Right atrium auricular region (tissue), 2 donors: ENCODE data around the gene DNM1L. TPM values are rescaled to one million over a fixed set of nuclear protein-coding genes. Genes with fewer than 3 reads are reported as not detected.

ENCODE experiments used
- DNase-seq: peaks from one replicate; pipeline ENCODE4 v3.0.0-alpha.2; 2019; ENCODE audit warnings: low spot score
- H3K27ac ChIP-seq, 2 donors: fragments of 200-600 bp; sonication (generic); 1 replicate in 1 of 2; 2 replicates in 1 of 2; pipeline ENCODE4 v1.5.1; 2016 to 2019
- H3K27me3 ChIP-seq, 2 donors: fragments of 200-600 bp; sonication (generic); one replicate each; pipeline versions ENCODE4 v1.5.1 to v1.6.0; 2017 to 2019
- H3K36me3 ChIP-seq: fragments of 200-600 bp; sonication (generic); one replicate; pipeline ENCODE4 v1.5.1; 2016
- H3K4me1 ChIP-seq, 2 donors: fragments of 200-600 bp; sonication (generic); one replicate each; pipeline versions ENCODE4 v1.5.1 to v1.6.0; 2017 to 2019
- H3K4me3 ChIP-seq, 2 donors: fragments of 200-600 bp; sonication (generic); 1 replicate in 1 of 2; 2 replicates in 1 of 2; pipeline ENCODE4 v1.5.1; 2017 to 2019; ENCODE audit warnings: mild to moderate bottlenecking in 1 of 2, moderate library complexity in 1 of 2
- H3K9me3 ChIP-seq, 2 donors: fragments of 200-600 bp; sonication (generic); one replicate each; pipeline ENCODE4 v1.5.1; 2019
- total RNA-seq, 2 donors: library from RNA; depleted of rRNA; stranded (reverse); fragments of >200 nt; gene quantifications; one replicate each; pipeline ENCODE4 v1.1.0, GENCODE V29; 2016
- TF ChIP-seq, protein P1 (sequence below), 2 donors: fragments of 200-600 bp; sonication (generic); IDR thresholded peaks; one replicate each; pipeline ENCODE4 v1.5.1; 2019; ENCODE audit warnings: antibody characterized with exemption in 2 of 2

DNM1L gene
- total RNA-seq, 2 donors from 2014 or later = 33.6 to 51.1 TPM

DNA sequence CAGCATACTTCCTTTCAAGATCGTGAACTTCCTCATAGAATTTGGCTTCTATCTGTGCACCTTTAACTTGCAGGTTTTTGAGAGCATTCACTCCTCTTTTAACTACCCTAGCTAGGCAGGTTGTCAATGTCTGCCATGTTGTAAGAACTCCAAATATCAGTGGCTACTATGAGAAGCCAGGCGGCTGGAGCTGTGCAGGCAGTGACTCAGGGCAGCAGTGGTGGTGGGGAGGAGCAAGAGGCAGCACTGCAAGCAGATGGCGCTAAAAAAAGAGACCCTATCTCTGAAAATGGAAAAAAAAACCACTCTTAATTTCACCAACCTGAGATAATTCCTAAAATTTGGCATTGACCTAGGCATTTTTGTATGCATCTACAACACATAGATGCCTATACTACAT lies 48.1 kb downstream of the DNM1L start:
- Histone ChIP-seq H3K27ac (no peak overlapping the region), H3K4me3 (no peak overlapping the region), H3K4me1 (no peaks in the 10 kb centered on the region), H3K27me3 (no peaks in the 10 kb centered on the region), H3K36me3 (peaks cover 50% of the 10 kb centered on the region), H3K9me3 (no peaks in the 10 kb centered on the region)
- no peak for DNase-seq
- TF ChIP-seq, protein P1, sequence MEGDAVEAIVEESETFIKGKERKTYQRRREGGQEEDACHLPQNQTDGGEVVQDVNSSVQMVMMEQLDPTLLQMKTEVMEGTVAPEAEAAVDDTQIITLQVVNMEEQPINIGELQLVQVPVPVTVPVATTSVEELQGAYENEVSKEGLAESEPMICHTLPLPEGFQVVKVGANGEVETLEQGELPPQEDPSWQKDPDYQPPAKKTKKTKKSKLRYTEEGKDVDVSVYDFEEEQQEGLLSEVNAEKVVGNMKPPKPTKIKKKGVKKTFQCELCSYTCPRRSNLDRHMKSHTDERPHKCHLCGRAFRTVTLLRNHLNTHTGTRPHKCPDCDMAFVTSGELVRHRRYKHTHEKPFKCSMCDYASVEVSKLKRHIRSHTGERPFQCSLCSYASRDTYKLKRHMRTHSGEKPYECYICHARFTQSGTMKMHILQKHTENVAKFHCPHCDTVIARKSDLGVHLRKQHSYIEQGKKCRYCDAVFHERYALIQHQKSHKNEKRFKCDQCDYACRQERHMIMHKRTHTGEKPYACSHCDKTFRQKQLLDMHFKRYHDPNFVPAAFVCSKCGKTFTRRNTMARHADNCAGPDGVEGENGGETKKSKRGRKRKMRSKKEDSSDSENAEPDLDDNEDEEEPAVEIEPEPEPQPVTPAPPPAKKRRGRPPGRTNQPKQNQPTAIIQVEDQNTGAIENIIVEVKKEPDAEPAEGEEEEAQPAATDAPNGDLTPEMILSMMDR (IDR thresholded peaks at IDR 0.05) = no peak

DNA sequence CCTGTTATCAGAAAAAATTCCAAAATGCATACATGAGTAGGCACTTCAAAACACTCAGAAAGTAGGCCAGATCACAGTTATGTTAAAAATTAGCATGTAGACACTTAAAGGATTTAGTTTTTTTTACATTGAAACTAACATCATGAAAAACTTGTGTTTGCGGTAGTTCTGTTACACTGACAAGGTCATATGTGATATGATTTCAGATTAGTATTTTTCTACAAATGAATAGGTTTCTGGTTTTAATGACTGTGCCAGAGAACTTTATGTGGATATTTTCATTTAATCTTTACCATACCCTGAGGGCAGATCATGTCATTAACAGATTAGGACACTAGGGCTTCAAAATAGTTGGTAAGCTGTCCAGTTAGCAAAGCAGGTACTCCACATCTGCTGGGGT lies 55.9 kb downstream of the DNM1L start:
- Histone ChIP-seq H3K9me3 (no peaks in the 10 kb centered on the region), H3K4me3 (no peak overlapping the region), H3K36me3 (peaks cover 48% of the 10 kb centered on the region), H3K27ac (no peak overlapping the region), H3K27me3 (no peaks in the 10 kb centered on the region), H3K4me1 (no peaks in the 10 kb centered on the region)
- TF ChIP-seq, protein P1 (IDR thresholded peaks at IDR 0.05) = no peak
- no peak for DNase-seq

DNA sequence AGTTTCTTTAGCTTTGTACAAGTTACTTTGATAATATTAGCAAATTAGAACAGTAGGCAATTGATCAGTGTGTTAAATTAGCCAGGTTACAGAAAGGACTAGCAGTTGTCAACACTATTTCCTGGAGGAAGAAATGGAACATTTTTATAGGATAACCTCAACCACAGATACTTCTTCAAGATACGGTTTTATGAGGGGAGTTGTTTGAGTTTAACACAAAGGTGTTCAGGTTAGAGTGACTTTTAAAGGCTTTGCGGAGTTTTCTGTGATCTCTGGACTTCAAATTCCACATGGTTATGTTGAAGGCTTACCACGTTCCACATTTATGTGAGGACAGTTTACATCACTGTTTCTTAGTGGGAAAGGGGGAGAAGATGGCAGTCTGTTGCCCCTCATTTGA lies 57.3 kb downstream of the DNM1L start:
- Histone ChIP-seq H3K9me3 (no peaks in the 10 kb centered on the region), H3K27me3 (no peaks in the 10 kb centered on the region), H3K4me3 (no peak overlapping the region), H3K27ac (no peak overlapping the region), H3K36me3 (peaks cover 48% of the 10 kb centered on the region), H3K4me1 (no peaks in the 10 kb centered on the region)
- TF ChIP-seq, protein P1 (IDR thresholded peaks at IDR 0.05) = no peak
- DNase-seq = no peak

DNA sequence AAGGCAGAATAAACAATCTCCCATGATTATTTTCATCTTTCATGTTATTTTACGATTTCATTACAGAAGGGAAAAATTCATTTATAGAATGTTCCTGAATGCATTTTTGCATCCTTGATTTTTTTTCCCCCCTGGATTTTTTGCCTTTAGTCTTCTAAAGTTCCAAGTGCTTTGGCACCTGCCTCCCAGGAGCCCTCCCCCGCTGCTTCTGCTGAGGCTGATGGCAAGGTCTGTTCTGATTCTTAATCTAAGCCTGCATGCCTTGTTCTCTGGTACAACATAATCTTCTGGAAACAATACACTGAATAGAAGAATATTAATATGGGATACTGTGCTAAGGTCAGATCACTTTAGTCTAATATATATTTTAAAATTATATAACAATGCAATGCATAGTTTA lies 58.6 kb downstream of the DNM1L start:
- no peaks in the 10 kb centered on the region for H3K9me3 ChIP-seq
- TF ChIP-seq, protein P1 (IDR thresholded peaks at IDR 0.05) = no peak
- H3K4me1 ChIP-seq = no peaks in the 10 kb centered on the region
- H3K27ac ChIP-seq = no peak overlapping the region
- H3K27me3 ChIP-seq = no peaks in the 10 kb centered on the region
- H3K4me3 ChIP-seq = no peak overlapping the region
- H3K36me3 ChIP-seq = peaks cover 47% of the 10 kb centered on the region
- no peak for DNase-seq

DNA sequence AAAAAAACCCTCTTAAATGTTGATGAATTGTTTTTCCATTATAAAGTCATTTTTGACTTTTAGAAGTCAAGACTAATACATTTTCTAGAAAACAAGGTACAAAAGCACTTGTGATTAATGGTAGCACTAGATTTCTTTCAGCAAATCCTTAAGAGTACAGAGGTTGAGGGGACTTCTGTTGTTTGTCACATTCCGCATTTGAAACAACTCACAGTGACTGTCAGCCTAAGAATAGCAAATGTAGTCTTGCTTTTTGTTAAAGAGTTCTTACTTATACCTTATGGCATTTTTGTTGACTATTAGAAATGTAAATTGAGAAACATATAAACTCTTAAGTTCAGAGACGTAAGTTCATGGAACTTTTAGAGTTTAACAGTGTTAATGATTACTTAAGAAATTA lies 60.2 kb downstream of the DNM1L start:
- no peaks in the 10 kb centered on the region for H3K9me3 ChIP-seq
- DNase-seq = no peak
- TF ChIP-seq, protein P1 (IDR thresholded peaks at IDR 0.05) = no peak
- H3K27ac ChIP-seq = no peak overlapping the region
- no peaks in the 10 kb centered on the region for H3K27me3 ChIP-seq
- H3K36me3 ChIP-seq = peaks cover 57% of the 10 kb centered on the region
- no peak overlapping the region for H3K4me3 ChIP-seq
- H3K4me1 ChIP-seq = no peaks in the 10 kb centered on the region

DNA sequence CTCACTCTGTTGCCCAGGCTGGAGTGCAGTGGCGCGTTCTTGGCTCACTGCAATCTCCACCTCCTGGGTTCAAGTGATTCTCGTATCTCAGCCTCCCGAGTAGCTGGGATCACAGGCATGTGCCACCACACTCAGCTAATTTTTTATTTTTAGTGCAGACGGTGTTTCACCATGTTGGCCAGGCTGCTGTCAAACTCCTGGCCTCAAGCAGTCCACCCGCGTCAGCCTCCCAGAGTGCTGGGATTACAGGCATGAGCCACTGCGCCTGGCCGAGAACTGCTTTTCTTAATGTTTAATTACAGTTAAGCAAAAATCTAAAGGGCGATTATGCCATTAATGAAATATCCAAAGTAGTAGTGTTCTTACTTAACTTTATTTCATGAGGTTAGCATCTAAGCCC lies 63.0 kb downstream of the DNM1L start:
- Histone ChIP-seq H3K27ac (no peak overlapping the region), H3K27me3 (no peaks in the 10 kb centered on the region), H3K4me3 (no peak overlapping the region), H3K4me1 (no peaks in the 10 kb centered on the region), H3K36me3 (peaks cover 67% of the 10 kb centered on the region), H3K9me3 (no peaks in the 10 kb centered on the region)
- TF ChIP-seq, protein P1 (IDR thresholded peaks at IDR 0.05) = no peak
- no peak for DNase-seq
